HepG2 (cell line): ENCODE measurements around the gene SLC25A11. TPM values are rescaled to one million over a fixed set of nuclear protein-coding genes. Genes with fewer than 3 reads are reported as not detected.

Experiments
- AHR ChIP-seq: IDR thresholded peaks from 2 replicates; pipeline ENCODE4 v1.6.1; 2018; ENCODE audit warnings: missing genetic modification reagents, missing compliant biosample characterization
- ATF7-NPFF ChIP-seq: sonication (generic); formaldehyde crosslinking; IDR thresholded peaks from 2 replicates; pipeline ENCODE4 v1.8.1; 2023; ENCODE audit warnings: mild to moderate bottlenecking, low read depth, missing genetic modification reagents, moderate library complexity
- CEBPG ChIP-seq: IDR thresholded peaks from 2 replicates; pipeline ENCODE4 v1.6.1; 2016
- EHMT2 ChIP-seq: fragments of 200-600 bp; sonication (generic); IDR thresholded peaks from 2 replicates; pipeline ENCODE4 v1.7.0; 2017; ENCODE audit warnings: antibody characterized with exemption, low read depth, low read length, borderline replicate concordance
- HOXA9 ChIP-seq: sonication (generic); formaldehyde crosslinking; IDR thresholded peaks from 2 replicates; pipeline ENCODE4 v1.8.1; 2022; ENCODE audit warnings: missing genetic modification reagents, mild to moderate bottlenecking, moderate library complexity, borderline replicate concordance
- NPAS2 ChIP-seq: sonication (generic); formaldehyde crosslinking; IDR thresholded peaks from 2 replicates; pipeline ENCODE4 v1.8.0; 2022; ENCODE audit warnings: mild to moderate bottlenecking, missing genetic modification reagents, borderline replicate concordance
- RBAK ChIP-seq: sonication (generic); formaldehyde crosslinking; IDR thresholded peaks from 2 replicates; pipeline ENCODE4 v1.5.1; 2020; ENCODE audit warnings: mild to moderate bottlenecking, missing genetic modification reagents
- SAFB2 ChIP-seq: sonication (generic); formaldehyde crosslinking; IDR thresholded peaks from 2 replicates; pipeline ENCODE4 v1.5.1; 2020; ENCODE audit warnings: missing genetic modification reagents, low read depth, mild to moderate bottlenecking, borderline replicate concordance
- XRCC5 ChIP-seq: fragments of 200-400 bp; formaldehyde crosslinking; optimal IDR thresholded peaks from 2 replicates; pipeline ENCODE3; 2017; ENCODE audit warnings: mild to moderate bottlenecking, low read length
- ZNF235 ChIP-seq: sonication (generic); formaldehyde crosslinking; IDR thresholded peaks from 2 replicates; pipeline ENCODE4 v1.8.1; 2023; ENCODE audit warnings: mild to moderate bottlenecking, missing genetic modification reagents, borderline replicate concordance
- ZNF335 ChIP-seq: sonication (generic); formaldehyde crosslinking; IDR thresholded peaks from 2 replicates; pipeline ENCODE4 v1.4.0; 2020; ENCODE audit warnings: missing genetic modification reagents
- ZNF44 ChIP-seq: sonication (generic); formaldehyde crosslinking; IDR thresholded peaks from 2 replicates; pipeline ENCODE4 v1.5.1; 2020; ENCODE audit warnings: mild to moderate bottlenecking, missing genetic modification reagents
- ZNF772 ChIP-seq: sonication (generic); formaldehyde crosslinking; IDR thresholded peaks from 2 replicates; pipeline ENCODE4 v1.5.0; 2020; ENCODE audit warnings: mild to moderate bottlenecking, missing genetic modification reagents
- ZSCAN9 ChIP-seq: IDR thresholded peaks from 2 replicates; pipeline ENCODE4 v1.6.1; 2016; ENCODE audit warnings: borderline replicate concordance
- polyA plus RNA-seq, 8 experiments: library from polyadenylated mRNA; depleted of rRNA in 3 of 8; stranded (reverse) in 7 of 8; unstranded in 1 of 8; fragments of >200 nt; fragmentation: Illumina TruSeq in 4 of 8; extraction: Trizol in 4 of 8; gene quantifications; 2 replicates each; pipeline versions ENCODE4 v1.2.1 to v1.2.3, GENCODE V29; 2011 to 2016; ENCODE audit warnings: low read depth in 4 of 8, missing spikeins in 1 of 8, mixed read lengths in 1 of 8; ENCODE audit not compliant: insufficient read depth in 1 of 8
- total RNA-seq, 5 experiments: library from RNA; depleted of rRNA; stranded (reverse); fragments of >200 nt; fragmentation: Illumina TruSeq; extraction: Trizol; gene quantifications; 2 replicates each; pipeline ENCODE4 v1.2.3, GENCODE V29; 2016; ENCODE audit warnings: low read depth in 1 of 5
- TF ChIP-seq, protein P1 (sequence below): sonication (generic); formaldehyde crosslinking; IDR thresholded peaks from 2 replicates; pipeline ENCODE4 v1.5.1; 2020; ENCODE audit warnings: mild to moderate bottlenecking, missing genetic modification reagents, moderate library complexity
- TF ChIP-seq, protein P2 (sequence below): IDR thresholded peaks from 2 replicates; pipeline ENCODE4 v1.6.1; 2016
- TF ChIP-seq, protein P3 (sequence below): IDR thresholded peaks from 2 replicates; pipeline ENCODE4 v1.6.1; 2016; ENCODE audit warnings: missing compliant biosample characterization, missing genetic modification reagents, borderline replicate concordance
- TF ChIP-seq, protein P4 (sequence below): sonication (generic); formaldehyde crosslinking; IDR thresholded peaks from 2 replicates; pipeline ENCODE4 v1.8.0; 2022; ENCODE audit warnings: missing genetic modification reagents, mild to moderate bottlenecking, borderline replicate concordance
- TF ChIP-seq, protein P5 (sequence below): sonication (generic); formaldehyde crosslinking; IDR thresholded peaks from 2 replicates; pipeline ENCODE4 v1.5.1; 2020; ENCODE audit warnings: missing genetic modification reagents, mild to moderate bottlenecking, borderline replicate concordance
- TF ChIP-seq, protein P6 (sequence below), 2 experiments: sonication (generic) in 1 of 2; formaldehyde crosslinking in 1 of 2; IDR thresholded peaks; 2 replicates each; pipeline versions ENCODE4 v1.4.0 to v1.6.1; 2018 to 2020; ENCODE audit warnings: missing genetic modification reagents in 2 of 2, borderline replicate concordance in 1 of 2, low read depth in 1 of 2, mild to moderate bottlenecking in 1 of 2, missing biosample characterization in 1 of 2

The SLC25A11 gene
- total and polyA plus RNA-seq, 2 of the 13 experiments (the other 11 are each of a cell fraction or from before 2014, with no cell fraction given): 35.4 to 47.2 TPM

DNA sequence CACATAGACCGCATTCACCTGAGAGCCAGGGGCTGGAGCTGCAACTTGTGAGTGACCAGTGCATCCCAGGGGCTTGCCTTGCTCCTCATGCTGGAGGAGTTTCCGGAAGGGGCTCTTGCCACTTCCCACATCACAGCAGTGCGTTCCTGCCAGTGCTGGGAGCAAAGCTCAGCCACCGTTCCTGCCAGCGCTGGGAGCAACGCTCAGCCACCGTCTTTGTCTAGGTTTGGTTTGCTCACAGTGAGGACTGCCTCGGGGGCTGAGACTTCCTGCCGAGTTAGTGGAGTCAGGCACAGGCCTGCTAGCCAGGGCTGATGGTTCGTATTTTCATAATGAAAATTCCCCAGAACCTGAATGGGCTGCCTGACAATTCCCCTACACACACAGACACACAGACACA, 31.5 kb downstream of the SLC25A11 start (continued):
- TF ChIP-seq SAFB2 (CRISPR knock-in tag) (no peak), RBAK (CRISPR knock-in tag) (no peak), CEBPG (CRISPR knock-in tag) (peak; percentile 38; the same call in 1 of the 2 replicates), ZNF235 (CRISPR knock-in tag) (no peak), ZNF44 (CRISPR knock-in tag) (no peak), ZSCAN9 (no peak), AHR (CRISPR knock-in tag) (0 out of 2 replicates have a peak, but pooled peaks have one; percentile 75), ZNF772 (CRISPR knock-in tag) (peak; percentile 17; the same call in 1 of the 2 replicates), XRCC5 (peak; percentile 49), NPAS2 (no peak), HOXA9 (CRISPR knock-in tag) (no peak), ZNF335 (CRISPR knock-in tag) (no peak), ATF7-NPFF (0 out of 2 replicates have a peak, but pooled peaks have one; percentile 37), EHMT2 (no peak)
- TF ChIP-seq, protein P1, sequence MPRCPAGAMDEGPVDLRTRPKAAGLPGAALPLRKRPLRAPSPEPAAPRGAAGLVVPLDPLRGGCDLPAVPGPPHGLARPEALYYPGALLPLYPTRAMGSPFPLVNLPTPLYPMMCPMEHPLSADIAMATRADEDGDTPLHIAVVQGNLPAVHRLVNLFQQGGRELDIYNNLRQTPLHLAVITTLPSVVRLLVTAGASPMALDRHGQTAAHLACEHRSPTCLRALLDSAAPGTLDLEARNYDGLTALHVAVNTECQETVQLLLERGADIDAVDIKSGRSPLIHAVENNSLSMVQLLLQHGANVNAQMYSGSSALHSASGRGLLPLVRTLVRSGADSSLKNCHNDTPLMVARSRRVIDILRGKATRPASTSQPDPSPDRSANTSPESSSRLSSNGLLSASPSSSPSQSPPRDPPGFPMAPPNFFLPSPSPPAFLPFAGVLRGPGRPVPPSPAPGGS (CRISPR knock-in tag): no peak
- TF ChIP-seq, protein P2, sequence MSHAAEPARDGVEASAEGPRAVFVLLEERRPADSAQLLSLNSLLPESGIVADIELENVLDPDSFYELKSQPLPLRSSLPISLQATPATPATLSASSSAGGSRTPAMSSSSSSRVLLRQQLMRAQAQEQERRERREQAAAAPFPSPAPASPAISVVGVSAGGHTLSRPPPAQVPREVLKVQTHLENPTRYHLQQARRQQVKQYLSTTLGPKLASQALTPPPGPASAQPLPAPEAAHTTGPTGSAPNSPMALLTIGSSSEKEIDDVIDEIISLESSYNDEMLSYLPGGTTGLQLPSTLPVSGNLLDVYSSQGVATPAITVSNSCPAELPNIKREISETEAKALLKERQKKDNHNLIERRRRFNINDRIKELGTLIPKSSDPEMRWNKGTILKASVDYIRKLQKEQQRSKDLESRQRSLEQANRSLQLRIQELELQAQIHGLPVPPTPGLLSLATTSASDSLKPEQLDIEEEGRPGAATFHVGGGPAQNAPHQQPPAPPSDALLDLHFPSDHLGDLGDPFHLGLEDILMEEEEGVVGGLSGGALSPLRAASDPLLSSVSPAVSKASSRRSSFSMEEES (CRISPR knock-in tag): no peak
- TF ChIP-seq, protein P3, sequence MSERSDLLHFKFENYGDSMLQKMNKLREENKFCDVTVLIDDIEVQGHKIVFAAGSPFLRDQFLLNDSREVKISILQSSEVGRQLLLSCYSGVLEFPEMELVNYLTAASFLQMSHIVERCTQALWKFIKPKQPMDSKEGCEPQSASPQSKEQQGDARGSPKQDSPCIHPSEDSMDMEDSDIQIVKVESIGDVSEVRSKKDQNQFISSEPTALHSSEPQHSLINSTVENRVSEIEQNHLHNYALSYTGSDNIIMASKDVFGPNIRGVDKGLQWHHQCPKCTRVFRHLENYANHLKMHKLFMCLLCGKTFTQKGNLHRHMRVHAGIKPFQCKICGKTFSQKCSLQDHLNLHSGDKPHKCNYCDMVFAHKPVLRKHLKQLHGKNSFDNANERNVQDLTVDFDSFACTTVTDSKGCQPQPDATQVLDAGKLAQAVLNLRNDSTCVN (CRISPR knock-in tag): no peak
- TF ChIP-seq, protein P4, sequence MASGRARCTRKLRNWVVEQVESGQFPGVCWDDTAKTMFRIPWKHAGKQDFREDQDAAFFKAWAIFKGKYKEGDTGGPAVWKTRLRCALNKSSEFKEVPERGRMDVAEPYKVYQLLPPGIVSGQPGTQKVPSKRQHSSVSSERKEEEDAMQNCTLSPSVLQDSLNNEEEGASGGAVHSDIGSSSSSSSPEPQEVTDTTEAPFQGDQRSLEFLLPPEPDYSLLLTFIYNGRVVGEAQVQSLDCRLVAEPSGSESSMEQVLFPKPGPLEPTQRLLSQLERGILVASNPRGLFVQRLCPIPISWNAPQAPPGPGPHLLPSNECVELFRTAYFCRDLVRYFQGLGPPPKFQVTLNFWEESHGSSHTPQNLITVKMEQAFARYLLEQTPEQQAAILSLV: no peak
- TF ChIP-seq, protein P5, sequence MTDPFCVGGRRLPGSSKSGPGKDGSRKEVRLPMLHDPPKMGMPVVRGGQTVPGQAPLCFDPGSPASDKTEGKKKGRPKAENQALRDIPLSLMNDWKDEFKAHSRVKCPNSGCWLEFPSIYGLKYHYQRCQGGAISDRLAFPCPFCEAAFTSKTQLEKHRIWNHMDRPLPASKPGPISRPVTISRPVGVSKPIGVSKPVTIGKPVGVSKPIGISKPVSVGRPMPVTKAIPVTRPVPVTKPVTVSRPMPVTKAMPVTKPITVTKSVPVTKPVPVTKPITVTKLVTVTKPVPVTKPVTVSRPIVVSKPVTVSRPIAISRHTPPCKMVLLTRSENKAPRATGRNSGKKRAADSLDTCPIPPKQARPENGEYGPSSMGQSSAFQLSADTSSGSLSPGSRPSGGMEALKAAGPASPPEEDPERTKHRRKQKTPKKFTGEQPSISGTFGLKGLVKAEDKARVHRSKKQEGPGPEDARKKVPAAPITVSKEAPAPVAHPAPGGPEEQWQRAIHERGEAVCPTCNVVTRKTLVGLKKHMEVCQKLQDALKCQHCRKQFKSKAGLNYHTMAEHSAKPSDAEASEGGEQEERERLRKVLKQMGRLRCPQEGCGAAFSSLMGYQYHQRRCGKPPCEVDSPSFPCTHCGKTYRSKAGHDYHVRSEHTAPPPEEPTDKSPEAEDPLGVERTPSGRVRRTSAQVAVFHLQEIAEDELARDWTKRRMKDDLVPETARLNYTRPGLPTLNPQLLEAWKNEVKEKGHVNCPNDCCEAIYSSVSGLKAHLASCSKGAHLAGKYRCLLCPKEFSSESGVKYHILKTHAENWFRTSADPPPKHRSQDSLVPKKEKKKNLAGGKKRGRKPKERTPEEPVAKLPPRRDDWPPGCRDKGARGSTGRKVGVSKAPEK (CRISPR knock-in tag): no peak
- TF ChIP-seq, protein P6, sequence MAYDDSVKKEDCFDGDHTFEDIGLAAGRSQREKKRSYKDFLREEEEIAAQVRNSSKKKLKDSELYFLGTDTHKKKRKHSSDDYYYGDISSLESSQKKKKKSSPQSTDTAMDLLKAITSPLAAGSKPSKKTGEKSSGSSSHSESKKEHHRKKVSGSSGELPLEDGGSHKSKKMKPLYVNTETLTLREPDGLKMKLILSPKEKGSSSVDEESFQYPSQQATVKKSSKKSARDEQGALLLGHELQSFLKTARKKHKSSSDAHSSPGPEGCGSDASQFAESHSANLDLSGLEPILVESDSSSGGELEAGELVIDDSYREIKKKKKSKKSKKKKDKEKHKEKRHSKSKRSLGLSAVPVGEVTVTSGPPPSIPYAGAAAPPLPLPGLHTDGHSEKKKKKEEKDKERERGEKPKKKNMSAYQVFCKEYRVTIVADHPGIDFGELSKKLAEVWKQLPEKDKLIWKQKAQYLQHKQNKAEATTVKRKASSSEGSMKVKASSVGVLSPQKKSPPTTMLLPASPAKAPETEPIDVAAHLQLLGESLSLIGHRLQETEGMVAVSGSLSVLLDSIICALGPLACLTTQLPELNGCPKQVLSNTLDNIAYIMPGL (CRISPR knock-in tag; IDR thresholded peaks at IDR 0.05; ENCODE audit: borderline replicate concordance in 1 of 2, low read depth in 1 of 2): peak in 1 of 2 experiments; percentile 25; a peak in 2 of 4 replicates
